HG03521 (cell line): ENCODE results near the gene EXOSC7.

Source experiments
- ATAC-seq: cut with Tn5 transposase; IDR thresholded peaks from one replicate; pipeline ENCODE4 v1.9.1; 2021; ENCODE audit warnings: mild to moderate bottlenecking, moderate library complexity; ENCODE audit not compliant: unreplicated experiment

EXOSC7 gene

GRCh38 chr3:45021524-45022297, 45.7 kb downstream of the EXOSC7 start:
- no peak for ATAC-seq

GRCh38 chr3:45023675-45024074, 47.6 kb downstream of the EXOSC7 start:
- no peak for ATAC-seq

- no peak for ATAC-seq
Observed at GRCh38 chr3:45024542-45025255, 48.7 kb downstream of the EXOSC7 start.

- no peak for ATAC-seq
Observed at GRCh38 chr3:45026038-45026437, 50.0 kb downstream of the EXOSC7 start, which contains the start of gene CLEC3B. Gene CLEC3B, plus strand, starts transcription at chr3:45026303. Its CDS starts 60 bp downstream, at chr3:45026363.

- ATAC-seq = no peak
Observed at GRCh38 chr3:45026957-45027356, 50.9 kb downstream of the EXOSC7 start.

GRCh38 chr3:45027441-45027840, 51.4 kb downstream of the EXOSC7 start:
- ATAC-seq = no peak

- no peak for ATAC-seq
Observed at GRCh38 chr3:45029216-45029615, 53.2 kb downstream of the EXOSC7 start.

- ATAC-seq = no peak
Observed at GRCh38 chr3:45029661-45030060, 53.6 kb downstream of the EXOSC7 start.

GRCh38 chr3:45031531-45031930, 55.5 kb downstream of the EXOSC7 start:
- no peak for ATAC-seq

- no peak for ATAC-seq
Observed at GRCh38 chr3:45032113-45032512, 56.1 kb downstream of the EXOSC7 start.

GRCh38 chr3:45033791-45034190, 57.7 kb downstream of the EXOSC7 start:
- ATAC-seq = no peak

GRCh38 chr3:45034612-45035252, 58.7 kb downstream of the EXOSC7 start:
- ATAC-seq = no peak

GRCh38 chr3:45035441-45036301, 59.6 kb downstream of the EXOSC7 start:
- no peak for ATAC-seq

- peak; percentile 63 for ATAC-seq
Observed at GRCh38 chr3:45037720-45038455, 61.8 kb downstream of the EXOSC7 start.

GRCh38 chr3:45041666-45042065, 65.6 kb downstream of the EXOSC7 start:
- no peak for ATAC-seq

- ATAC-seq = no peak
Observed at GRCh38 chr3:45042162-45042561, 66.1 kb downstream of the EXOSC7 start.

GRCh38 chr3:45043728-45044299, 67.8 kb downstream of the EXOSC7 start:
- ATAC-seq = no peak

- ATAC-seq = no peak
Observed at GRCh38 chr3:45048244-45048643, 72.2 kb downstream of the EXOSC7 start.

GRCh38 chr3:45049807-45050206, 73.8 kb downstream of the EXOSC7 start:
- ATAC-seq = no peak

GRCh38 chr3:45051685-45052084, 75.6 kb downstream of the EXOSC7 start:
- ATAC-seq = no peak
